HepG2 (cell line): Measurements from ENCODE around the gene KRTAP10-2. TPM values are rescaled to one million over a fixed set of nuclear protein-coding genes. Genes with fewer than 3 reads are reported as not detected.

Experiments used
- ARID2 ChIP-seq: sonication (generic); formaldehyde crosslinking; IDR thresholded peaks from 2 replicates; pipeline ENCODE4 v1.8.1; 2022; ENCODE audit warnings: mild to moderate bottlenecking, missing genetic modification reagents, borderline replicate concordance
- CREB1 ChIP-seq, 2 experiments: fragments of 450-650 bp in 1 of 2; IDR thresholded peaks; 2 replicates each; pipeline ENCODE4 v1.6.1; 2016 to 2017; ENCODE audit warnings: control low read depth in 1 of 2, mild to moderate bottlenecking in 1 of 2, missing compliant biosample characterization in 1 of 2, missing genetic modification characterization in 1 of 2
- EED ChIP-seq: sonication (generic); formaldehyde crosslinking; IDR thresholded peaks from 2 replicates; pipeline ENCODE4 v1.5.0; 2020; ENCODE audit warnings: mild to moderate bottlenecking, missing genetic modification reagents
- FOSL2 ChIP-seq: sonication (generic); formaldehyde crosslinking; IDR thresholded peaks from 2 replicates; pipeline ENCODE4 v1.4.0; 2020; ENCODE audit warnings: missing genetic modification reagents
- FOXK1 ChIP-seq: sonication (generic); formaldehyde crosslinking; IDR thresholded peaks from 2 replicates; pipeline ENCODE4 v1.4.0; 2020; ENCODE audit warnings: low read depth, missing genetic modification reagents, borderline replicate concordance
- KDM2A ChIP-seq: sonication (generic); formaldehyde crosslinking; IDR thresholded peaks from 2 replicates; pipeline ENCODE4 v1.4.0; 2020; ENCODE audit warnings: low read depth, missing genetic modification reagents, borderline replicate concordance
- MAX ChIP-seq: IDR thresholded peaks from 2 replicates; pipeline ENCODE4 v1.6.1; 2012; ENCODE audit warnings: inconsistent platforms
- MNT ChIP-seq: fragments of 450-650 bp; IDR thresholded peaks from 2 replicates; pipeline ENCODE4 v1.6.1; 2016
- PHF21A ChIP-seq: sonication (generic); formaldehyde crosslinking; IDR thresholded peaks from 2 replicates; pipeline ENCODE4 v1.5.0; 2020; ENCODE audit warnings: mild to moderate bottlenecking, missing genetic modification reagents
- POLR2G ChIP-seq: fragments of 200-400 bp; formaldehyde crosslinking; IDR thresholded peaks from 2 replicates; pipeline ENCODE4 v1.6.1; 2018; ENCODE audit warnings: mild to moderate bottlenecking, low read depth, low read length, moderate library complexity
- RAD21 ChIP-seq: fragments of 450-650 bp; formaldehyde crosslinking; IDR thresholded peaks from 2 replicates; pipeline ENCODE4 v1.5.0; 2020; ENCODE audit warnings: mild to moderate bottlenecking
- SIX4 ChIP-seq: sonication (generic); formaldehyde crosslinking; IDR thresholded peaks from 2 replicates; pipeline ENCODE4 v1.4.0; 2020; ENCODE audit warnings: missing genetic modification reagents
- TOPORS ChIP-seq: sonication (generic); formaldehyde crosslinking; IDR thresholded peaks from 2 replicates; pipeline ENCODE4 v1.8.0; 2023; ENCODE audit warnings: mild to moderate bottlenecking, missing genetic modification reagents
- ZBTB40 ChIP-seq, 2 experiments: fragments of 450-650 bp in 1 of 2; sonication (generic) in 1 of 2; formaldehyde crosslinking in 1 of 2; IDR thresholded peaks; 2 replicates each; pipeline versions ENCODE4 v1.6.1 to v1.8.0; 2016 to 2022; ENCODE audit warnings: antibody characterized with exemption in 1 of 2, mild to moderate bottlenecking in 1 of 2, missing genetic modification reagents in 1 of 2
- ZFX ChIP-seq: sonication (generic); formaldehyde crosslinking; IDR thresholded peaks from 2 replicates; pipeline ENCODE4 v1.4.0; 2020; ENCODE audit warnings: mild to moderate bottlenecking, low read depth, missing genetic modification reagents, moderate library complexity
- ZNF143 ChIP-seq: sonication (generic); formaldehyde crosslinking; IDR thresholded peaks from 2 replicates; pipeline ENCODE4 v1.4.0; 2020; ENCODE audit warnings: missing genetic modification reagents
- ZNF839 ChIP-seq: sonication (generic); formaldehyde crosslinking; IDR thresholded peaks from 2 replicates; pipeline ENCODE4 v1.4.0; 2020; ENCODE audit warnings: missing genetic modification reagents, mild to moderate bottlenecking, borderline replicate concordance
- polyA plus RNA-seq, 8 experiments: library from polyadenylated mRNA; depleted of rRNA in 3 of 8; stranded (reverse) in 7 of 8; unstranded in 1 of 8; fragments of >200 nt; fragmentation: Illumina TruSeq in 4 of 8; extraction: Trizol in 4 of 8; gene quantifications; 2 replicates each; pipeline versions ENCODE4 v1.2.1 to v1.2.3, GENCODE V29; 2011 to 2016; ENCODE audit warnings: low read depth in 4 of 8, missing spikeins in 1 of 8, mixed read lengths in 1 of 8; ENCODE audit not compliant: insufficient read depth in 1 of 8
- total RNA-seq, 5 experiments: library from RNA; depleted of rRNA; stranded (reverse); fragments of >200 nt; fragmentation: Illumina TruSeq; extraction: Trizol; gene quantifications; 2 replicates each; pipeline ENCODE4 v1.2.3, GENCODE V29; 2016; ENCODE audit warnings: low read depth in 1 of 5

KRTAP10-2 gene
- total and polyA plus RNA-seq, 2 of the 13 experiments (the other 11 are each of a cell fraction or from before 2014, with no cell fraction given): not detected

- TF ChIP-seq ZBTB40 (IDR thresholded peaks at IDR 0.05) (no peak), ZBTB40 (CRISPR knock-in tag; IDR thresholded peaks at IDR 0.05) (no peak), MNT (peak; percentile 99), ZFX (CRISPR knock-in tag) (peak; percentile 15; the same call in 1 of the 2 replicates), FOSL2 (peak; percentile 45; the same call in 1 of the 2 replicates), EED (CRISPR knock-in tag) (no peak), MAX (peak; percentile 29), PHF21A (CRISPR knock-in tag) (no peak), RAD21 (CRISPR knock-in tag) (no peak), KDM2A (0 out of 2 replicates have a peak, but pooled peaks have one; percentile 21), TOPORS (no peak), ARID2 (CRISPR knock-in tag) (no peak), FOXK1 (CRISPR knock-in tag) (no peak), ZNF143 (no peak), CREB1 (IDR thresholded peaks at IDR 0.05) (peak; percentile 38; the same call in 1 of the 2 replicates), CREB1 (CRISPR knock-in tag; IDR thresholded peaks at IDR 0.05) (no peak), POLR2G (no peak), ZNF839 (CRISPR knock-in tag) (no peak), SIX4 (CRISPR knock-in tag) (no peak)
These were observed 21.8 kb upstream of the KRTAP10-2 start (continued) for GRCh38 chr21:44572959-44573583.
